ENCODE data around the gene RNPS1.

RNPS1 gene

GRCh38 chr16:2282262-2282661 lies 14.3 kb upstream of the RNPS1 start:
- H3K4me3 ChIP-seq (ENCODE audit: low read depth, low read length) = no peak overlapping the region
- TF ChIP-seq CTCF (IDR thresholded peaks at IDR 0.05; ENCODE audit: low read depth, low read length) = no peak

GRCh38 chr16:2280981-2281542 lies 13.1 kb upstream of the RNPS1 start:
- no peak for TF ChIP-seq CTCF (IDR thresholded peaks at IDR 0.05; ENCODE audit: low read depth, low read length)

GRCh38 chr16:2280461-2280860 lies 12.5 kb upstream of the RNPS1 start:
- no peak overlapping the region for H3K4me3 ChIP-seq (ENCODE audit: low read depth, low read length)
- no peak for TF ChIP-seq CTCF (IDR thresholded peaks at IDR 0.05; ENCODE audit: low read depth, low read length)

More at GRCh38 chr16:2280981-2281542, 13.1 kb upstream of the RNPS1 start:
- H3K4me3 ChIP-seq (ENCODE audit: low read depth, low read length) = no peak overlapping the region

- no peak for TF ChIP-seq CTCF (IDR thresholded peaks at IDR 0.05; ENCODE audit: low read depth, low read length)
- H3K4me3 ChIP-seq (ENCODE audit: low read depth, low read length) = no peak overlapping the region
These were observed 11.3 kb upstream of the RNPS1 start for GRCh38 chr16:2278956-2279800.

GRCh38 chr16:2278272-2278608 lies 10.3 kb upstream of the RNPS1 start:
- no peak for TF ChIP-seq CTCF (IDR thresholded peaks at IDR 0.05; ENCODE audit: low read depth, low read length)
- H3K4me3 ChIP-seq (ENCODE audit: low read depth, low read length) = no peak overlapping the region

GRCh38 chr16:2277466-2278271 lies 9.7 kb upstream of the RNPS1 start:
- no peak for TF ChIP-seq CTCF (IDR thresholded peaks at IDR 0.05; ENCODE audit: low read depth, low read length)
- no peak overlapping the region for H3K4me3 ChIP-seq (ENCODE audit: low read depth, low read length)
